ENCODE data around the gene CHRNA7.

CHRNA7 gene

GRCh38 chr15:32120577-32121383 is 90.5 kb downstream of the CHRNA7 start:
- no peak for TF ChIP-seq ZFX (IDR thresholded peaks at IDR 0.05; ENCODE audit: borderline replicate concordance)
- TF ChIP-seq, protein P1, sequence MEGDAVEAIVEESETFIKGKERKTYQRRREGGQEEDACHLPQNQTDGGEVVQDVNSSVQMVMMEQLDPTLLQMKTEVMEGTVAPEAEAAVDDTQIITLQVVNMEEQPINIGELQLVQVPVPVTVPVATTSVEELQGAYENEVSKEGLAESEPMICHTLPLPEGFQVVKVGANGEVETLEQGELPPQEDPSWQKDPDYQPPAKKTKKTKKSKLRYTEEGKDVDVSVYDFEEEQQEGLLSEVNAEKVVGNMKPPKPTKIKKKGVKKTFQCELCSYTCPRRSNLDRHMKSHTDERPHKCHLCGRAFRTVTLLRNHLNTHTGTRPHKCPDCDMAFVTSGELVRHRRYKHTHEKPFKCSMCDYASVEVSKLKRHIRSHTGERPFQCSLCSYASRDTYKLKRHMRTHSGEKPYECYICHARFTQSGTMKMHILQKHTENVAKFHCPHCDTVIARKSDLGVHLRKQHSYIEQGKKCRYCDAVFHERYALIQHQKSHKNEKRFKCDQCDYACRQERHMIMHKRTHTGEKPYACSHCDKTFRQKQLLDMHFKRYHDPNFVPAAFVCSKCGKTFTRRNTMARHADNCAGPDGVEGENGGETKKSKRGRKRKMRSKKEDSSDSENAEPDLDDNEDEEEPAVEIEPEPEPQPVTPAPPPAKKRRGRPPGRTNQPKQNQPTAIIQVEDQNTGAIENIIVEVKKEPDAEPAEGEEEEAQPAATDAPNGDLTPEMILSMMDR (IDR thresholded peaks at IDR 0.05) = no peak
- no peak overlapping the region for H3K27ac ChIP-seq

DNA sequence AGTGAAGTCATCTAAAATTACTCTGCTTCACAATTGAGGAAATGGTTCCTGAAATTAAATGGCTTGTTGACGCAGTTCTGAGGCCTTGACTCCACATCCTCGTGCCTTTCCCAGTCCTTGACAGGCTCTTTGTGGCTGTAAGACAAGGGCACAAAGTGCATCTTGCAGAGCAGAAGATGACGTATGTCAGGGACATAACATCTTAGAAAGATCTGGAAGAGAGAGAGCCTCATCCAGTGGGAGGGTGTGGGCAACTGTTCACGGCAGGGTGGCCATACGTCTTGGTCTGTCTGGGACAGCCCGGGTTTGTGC is 91.0 kb downstream of the CHRNA7 start:
- TF ChIP-seq, protein P1 (IDR thresholded peaks at IDR 0.05) = no peak
- TF ChIP-seq ZFX (IDR thresholded peaks at IDR 0.05; ENCODE audit: borderline replicate concordance) = no peak
- no peak overlapping the region for H3K27ac ChIP-seq

GRCh38 chr15:32122013-32122412 is 91.7 kb downstream of the CHRNA7 start:
- no peak overlapping the region for H3K27ac ChIP-seq
- TF ChIP-seq, protein P1 (IDR thresholded peaks at IDR 0.05) = no peak
- TF ChIP-seq ZFX (IDR thresholded peaks at IDR 0.05; ENCODE audit: borderline replicate concordance) = no peak

GRCh38 chr15:32123473-32123872 is 93.2 kb downstream of the CHRNA7 start:
- H3K27ac ChIP-seq = no peak overlapping the region
- TF ChIP-seq, protein P1 (IDR thresholded peaks at IDR 0.05) = no peak
- TF ChIP-seq ZFX (IDR thresholded peaks at IDR 0.05; ENCODE audit: borderline replicate concordance) = no peak

GRCh38 chr15:32124726-32125125 is 94.4 kb downstream of the CHRNA7 start:
- no peak overlapping the region for H3K27ac ChIP-seq
- TF ChIP-seq ZFX (IDR thresholded peaks at IDR 0.05; ENCODE audit: borderline replicate concordance) = no peak
- TF ChIP-seq, protein P1 (IDR thresholded peaks at IDR 0.05) = no peak

DNA sequence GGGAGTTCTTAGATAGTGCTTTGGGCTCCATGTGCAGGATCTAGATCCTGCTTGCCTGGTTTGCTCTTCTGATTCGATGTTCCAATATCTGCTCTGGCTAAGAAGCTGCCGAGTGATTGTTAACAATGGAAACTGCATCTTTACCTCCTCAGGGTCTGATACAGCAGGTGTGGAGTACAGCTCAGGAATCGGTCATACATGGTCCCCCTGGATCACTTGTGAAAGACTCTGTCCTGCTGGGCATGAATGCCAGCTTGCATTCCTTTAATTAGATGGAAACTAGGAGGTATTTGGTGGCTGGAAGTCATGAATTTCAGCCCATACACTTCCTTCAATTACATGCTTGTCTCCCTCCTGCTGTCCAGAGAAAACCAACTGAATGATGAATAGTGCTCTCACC is 95.3 kb downstream of the CHRNA7 start:
- no peak overlapping the region for H3K27ac ChIP-seq
- no peak for TF ChIP-seq ZFX (IDR thresholded peaks at IDR 0.05; ENCODE audit: borderline replicate concordance)
- TF ChIP-seq, protein P1 (IDR thresholded peaks at IDR 0.05) = no peak

DNA sequence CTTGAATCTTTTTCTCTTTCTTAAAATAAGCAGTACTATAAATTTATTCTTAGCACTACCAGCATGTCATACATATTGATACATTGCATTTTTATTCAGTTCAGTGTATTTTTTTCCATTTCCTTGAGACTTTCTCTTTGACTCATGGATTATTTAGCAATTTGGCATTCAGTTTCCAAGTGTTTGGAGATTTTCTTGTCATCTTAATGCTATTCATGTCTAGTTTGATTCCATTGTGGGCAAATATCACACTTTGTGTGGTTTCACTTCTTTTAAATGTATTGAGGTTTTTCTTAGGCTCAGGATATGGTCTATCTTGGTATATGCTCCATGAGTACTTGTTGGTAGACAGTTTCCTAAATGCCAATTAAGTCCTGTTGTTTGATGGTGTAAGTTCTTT is 99.5 kb downstream of the CHRNA7 start:
- H3K27ac ChIP-seq = no peak overlapping the region
- TF ChIP-seq, protein P1 (IDR thresholded peaks at IDR 0.05) = no peak
- TF ChIP-seq ZFX (IDR thresholded peaks at IDR 0.05; ENCODE audit: borderline replicate concordance) = no peak
